AG04449 (cell line): ENCODE results near the gene SEC31B.

ENCODE experiments used
- CTCF ChIA-PET: fragments of 350-600 bp; formaldehyde crosslinking; extraction: SDS; loops from one replicate; lab custom pipeline; 2021; ENCODE audit warnings: antibody characterized with exemption; lab: Yijun Ruan, JAX
- POLR2A ChIA-PET: fragments of 400-600, 350-600 bp; formaldehyde crosslinking; extraction: SDS; loops from one replicate; lab custom pipeline; 2020; ENCODE audit warnings: antibody characterized with exemption, inconsistent platforms; lab: Yijun Ruan, JAX
- DNase-seq: peaks from one replicate; pipeline ENCODE4 v3.0.0-alpha.2; 2010; ENCODE audit warnings: low read depth, low spot score
- H3K4me3 ChIP-seq: 2 replicates; pipeline ENCODE4 v1.5.1; 2011; ENCODE audit warnings: low read depth, mild to moderate bottlenecking, control low read depth, low read length
- CTCF ChIP-seq: IDR thresholded peaks from one replicate; pipeline ENCODE4 v1.5.1; 2011; ENCODE audit warnings: mild to moderate bottlenecking, moderate library complexity, low read length, control low read depth, inconsistent platforms; ENCODE audit not compliant: insufficient read depth; ENCODE audit errors: missing control alignments

Gene SEC31B

GRCh38 chr10:100528123-100528886 is 8.6 kb upstream of the SEC31B start:
- CTCF ChIA-PET, result interaction anchor here (1.1 to 5.5 kb wide), 5 partner anchors 10 to 351 kb away, joined by 3 to 67 read pairs (median 18); partner anchors contain the start of gene SEC31B
- peak overlapping the region; percentile 98 for H3K4me3 ChIP-seq
- no peak for TF ChIP-seq CTCF
- DNase-seq, result no peak
- POLR2A ChIA-PET, result no interaction called here

- no peak for TF ChIP-seq CTCF
- no peak for DNase-seq
- CTCF ChIA-PET, result interaction anchor here (1.0 to 5.5 kb wide), 8 partner anchors 8 to 354 kb away, joined by 3 to 67 read pairs (median 16); partner anchors contain the start of genes HIF1AN and SEC31B
- POLR2A ChIA-PET, result interaction anchor here (0.7 kb wide), 1 partner anchor 1272 kb away, joined by 3 read pairs; no protein-coding TSS in a partner anchor
- H3K4me3 ChIP-seq, result no peak overlapping the region
Observed at GRCh38 chr10:100524638-100525037, 5.0 kb upstream of the SEC31B start.

DNA sequence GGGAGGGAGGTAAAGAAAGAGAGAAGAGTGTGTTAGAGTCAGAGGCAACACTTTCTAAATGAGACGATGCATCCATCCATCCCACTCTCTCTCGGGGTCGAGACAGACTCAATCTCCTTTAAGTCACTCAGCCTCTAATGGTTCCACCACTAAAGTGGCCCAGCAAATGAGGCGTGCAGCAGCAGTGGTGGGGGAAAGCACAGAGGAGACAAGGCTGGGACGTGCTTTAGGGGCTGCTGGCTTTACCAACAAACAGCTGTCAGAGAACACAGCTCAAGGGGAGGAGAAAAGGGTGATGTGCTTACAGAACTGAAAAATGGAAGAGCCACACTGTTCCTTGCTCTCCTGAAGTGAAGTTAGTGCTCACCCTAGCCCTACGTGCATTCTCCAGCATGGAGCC is 4.5 kb upstream of the SEC31B start:
- POLR2A ChIA-PET, result interaction anchor here (0.7 kb wide), 1 partner anchor 1272 kb away, joined by 3 read pairs; no protein-coding TSS in a partner anchor
- no peak overlapping the region for H3K4me3 ChIP-seq
- TF ChIP-seq CTCF, result no peak
- no peak for DNase-seq
- CTCF ChIA-PET, result interaction anchor here (1.0 to 5.5 kb wide), 8 partner anchors 7 to 355 kb away, joined by 3 to 67 read pairs (median 16); partner anchors contain the start of genes HIF1AN and SEC31B

- POLR2A ChIA-PET, result interaction anchor here (0.5 kb wide), 1 partner anchor 520 kb away, joined by 3 read pairs; no protein-coding TSS in a partner anchor
- TF ChIP-seq CTCF, result no peak
- DNase-seq, result no peak
- CTCF ChIA-PET, result interaction anchor here (0.6 to 8.4 kb wide), 6 partner anchors 11 to 356 kb away, joined by 3 to 155 read pairs (median 49); partner anchors contain the start of gene HIF1AN
- H3K4me3 ChIP-seq, result no peak overlapping the region
Observed at GRCh38 chr10:100522945-100523344, 3.3 kb upstream of the SEC31B start.

GRCh38 chr10:100522107-100522801 is 2.6 kb upstream of the SEC31B start:
- H3K4me3 ChIP-seq, result no peak overlapping the region
- no peak for TF ChIP-seq CTCF
- POLR2A ChIA-PET, result interaction anchor here (0.5 kb wide), 1 partner anchor 520 kb away, joined by 3 read pairs; no protein-coding TSS in a partner anchor
- no peak for DNase-seq
- CTCF ChIA-PET, result interaction anchor here (0.6 to 8.4 kb wide), 6 partner anchors 12 to 357 kb away, joined by 3 to 155 read pairs (median 49); partner anchors contain the start of gene HIF1AN

DNA sequence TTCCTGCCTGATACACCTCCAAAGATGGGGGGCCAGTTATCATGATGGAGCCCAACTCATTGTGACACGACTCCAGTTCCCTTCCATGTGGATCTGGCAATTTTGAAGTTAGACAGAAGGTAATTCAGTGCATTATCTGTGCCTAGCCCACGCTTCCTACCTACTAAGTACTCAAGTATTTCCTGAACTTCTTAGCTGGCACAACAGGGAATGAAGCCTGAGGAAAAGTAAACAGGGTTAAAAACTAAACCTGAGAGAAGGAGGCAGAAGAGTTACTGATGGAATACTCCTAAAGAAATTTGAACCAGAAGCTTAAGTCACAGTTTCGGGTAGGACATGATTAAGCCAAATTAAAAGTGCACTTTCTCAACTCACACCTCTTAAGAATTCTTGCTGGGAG is 1.1 kb upstream of the SEC31B start:
- DNase-seq, result no peak
- ChIA-PET CTCF (interaction anchor here (1.0 to 18.4 kb wide), 7 partner anchors 12 to 358 kb away, joined by 3 to 538 read pairs (median 59); partner anchors contain the start of genes HIF1AN, PKD2L1 and SCD), POLR2A (interaction anchor here (1.0 to 1.2 kb wide), 2 partner anchors 15 to 313 kb away, joined by 3 to 5 read pairs; partner anchors contain the start of gene HIF1AN)
- no peak overlapping the region for H3K4me3 ChIP-seq
- no peak for TF ChIP-seq CTCF
